DOHH2 (cell line): Measurements from ENCODE around the gene GALNT9.

Experiments
- H3F3A ChIP-seq: fragments of 200-600 bp; sonication (generic), shearing (Covaris generic); 2 replicates; pipeline ENCODE4 v1.6.0; 2016; ENCODE audit warnings: antibody characterized with exemption, mild to moderate bottlenecking; ENCODE audit not compliant: control insufficient read depth, insufficient read depth
- H3K27ac ChIP-seq: fragments of 200-600 bp; sonication (generic); 2 replicates; pipeline ENCODE4 v1.5.1; 2014; ENCODE audit warnings: low read depth, mild to moderate bottlenecking, low read length, moderate library complexity
- H3K27me3 ChIP-seq: fragments of 200-600 bp; sonication (generic); 2 replicates; pipeline ENCODE4 v1.6.1; 2014; ENCODE audit warnings: mild to moderate bottlenecking, low read length, mixed read lengths; ENCODE audit not compliant: control insufficient read depth
- H3K36me3 ChIP-seq: fragments of 200-600 bp; sonication (generic); 2 replicates; pipeline ENCODE4 v1.6.1; 2014; ENCODE audit warnings: mild to moderate bottlenecking, low read length, moderate library complexity, mixed read lengths; ENCODE audit not compliant: control insufficient read depth
- H3K4me1 ChIP-seq: fragments of 200-600 bp; sonication (generic); 2 replicates; pipeline ENCODE4 v1.6.1; 2014; ENCODE audit warnings: mild to moderate bottlenecking, low read length, mixed read lengths; ENCODE audit not compliant: control insufficient read depth
- H3K4me2 ChIP-seq: fragments of 200-600 bp; sonication (generic); 2 replicates; pipeline ENCODE4 v1.6.0; 2014; ENCODE audit warnings: mild to moderate bottlenecking, low read length, moderate library complexity
- H3K4me3 ChIP-seq: fragments of 200-600 bp; sonication (generic); 2 replicates; pipeline ENCODE4 v1.5.1; 2014; ENCODE audit warnings: mild to moderate bottlenecking, low read length, mixed read lengths
- H3K79me2 ChIP-seq: fragments of 200-600 bp; sonication (generic); 2 replicates; pipeline ENCODE4 v1.6.1; 2014; ENCODE audit warnings: mild to moderate bottlenecking, low read length, mixed read lengths; ENCODE audit not compliant: control insufficient read depth
- H3K9me2 ChIP-seq: fragments of 200-600 bp; sonication (generic); replicated peaks from 2 replicates; pipeline ENCODE4 v1.6.1; 2014; ENCODE audit warnings: mild to moderate bottlenecking, low read length, mixed read lengths; ENCODE audit not compliant: control insufficient read depth
- H3K9me3 ChIP-seq: fragments of 200-600 bp; sonication (generic); 2 replicates; pipeline ENCODE4 v1.6.1; 2014; ENCODE audit warnings: antibody characterized with exemption, low read length, mixed read lengths; ENCODE audit not compliant: control insufficient read depth, insufficient read depth
- H4K20me1 ChIP-seq: fragments of 200-600 bp; sonication (generic); 2 replicates; pipeline ENCODE4 v1.6.0; 2014; ENCODE audit warnings: low read depth, mild to moderate bottlenecking, antibody characterized with exemption, low read length, moderate library complexity; ENCODE audit not compliant: control insufficient read depth, insufficient read depth
- EZH2phosphoT487 ChIP-seq: fragments of 200-600 bp; sonication (generic); IDR thresholded peaks from 2 replicates; pipeline ENCODE4 v1.6.1; 2017; ENCODE audit warnings: borderline replicate concordance, mild to moderate bottlenecking, antibody characterized with exemption, low read length, moderate library complexity, mixed read lengths
- TF ChIP-seq, protein P1 (sequence below): fragments of 200-600 bp; sonication (generic); IDR thresholded peaks from one replicate; pipeline ENCODE4 v1.5.1; 2014; ENCODE audit warnings: antibody characterized with exemption, mild to moderate bottlenecking, low read depth, low read length; ENCODE audit not compliant: poor library complexity, severe bottlenecking

Gene GALNT9

DNA sequence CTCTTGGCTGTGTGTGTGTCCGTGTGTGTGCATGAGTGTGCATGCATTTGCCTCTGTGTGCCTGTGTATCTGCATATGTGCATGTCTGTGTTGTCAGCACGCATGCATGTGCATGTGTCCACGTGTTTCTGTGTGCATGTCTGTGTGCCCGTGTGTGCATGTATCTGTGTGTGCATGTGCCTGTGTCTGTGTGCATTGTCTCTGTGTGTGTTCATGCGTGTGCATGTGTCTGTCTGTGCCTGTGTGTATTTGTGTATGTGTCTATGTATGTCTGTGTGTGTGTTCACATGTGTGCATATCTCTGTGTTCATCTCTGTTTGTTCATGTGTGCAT is 1.1 kb upstream of the GALNT9 start:
- Histone ChIP-seq H3F3A (no peaks in the 10 kb centered on the region), H3K9me3 (peaks cover 22% of the 10 kb centered on the region; the same call in 1 of the 2 replicates), H3K4me3 (no peak overlapping the region), H3K4me1 (no peaks in the 10 kb centered on the region), H3K4me2 (no peak overlapping the region), H3K79me2 (no peaks in the 10 kb centered on the region), H3K27me3 (no peaks in the 10 kb centered on the region), H3K27ac (no peak overlapping the region), H3K9me2 (no peaks in the 10 kb centered on the region), H4K20me1 (no peaks in the 10 kb centered on the region), H3K36me3 (no peaks in the 10 kb centered on the region)
- no peak for TF ChIP-seq EZH2phosphoT487
- TF ChIP-seq, protein P1, sequence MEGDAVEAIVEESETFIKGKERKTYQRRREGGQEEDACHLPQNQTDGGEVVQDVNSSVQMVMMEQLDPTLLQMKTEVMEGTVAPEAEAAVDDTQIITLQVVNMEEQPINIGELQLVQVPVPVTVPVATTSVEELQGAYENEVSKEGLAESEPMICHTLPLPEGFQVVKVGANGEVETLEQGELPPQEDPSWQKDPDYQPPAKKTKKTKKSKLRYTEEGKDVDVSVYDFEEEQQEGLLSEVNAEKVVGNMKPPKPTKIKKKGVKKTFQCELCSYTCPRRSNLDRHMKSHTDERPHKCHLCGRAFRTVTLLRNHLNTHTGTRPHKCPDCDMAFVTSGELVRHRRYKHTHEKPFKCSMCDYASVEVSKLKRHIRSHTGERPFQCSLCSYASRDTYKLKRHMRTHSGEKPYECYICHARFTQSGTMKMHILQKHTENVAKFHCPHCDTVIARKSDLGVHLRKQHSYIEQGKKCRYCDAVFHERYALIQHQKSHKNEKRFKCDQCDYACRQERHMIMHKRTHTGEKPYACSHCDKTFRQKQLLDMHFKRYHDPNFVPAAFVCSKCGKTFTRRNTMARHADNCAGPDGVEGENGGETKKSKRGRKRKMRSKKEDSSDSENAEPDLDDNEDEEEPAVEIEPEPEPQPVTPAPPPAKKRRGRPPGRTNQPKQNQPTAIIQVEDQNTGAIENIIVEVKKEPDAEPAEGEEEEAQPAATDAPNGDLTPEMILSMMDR, result no peak

DNA sequence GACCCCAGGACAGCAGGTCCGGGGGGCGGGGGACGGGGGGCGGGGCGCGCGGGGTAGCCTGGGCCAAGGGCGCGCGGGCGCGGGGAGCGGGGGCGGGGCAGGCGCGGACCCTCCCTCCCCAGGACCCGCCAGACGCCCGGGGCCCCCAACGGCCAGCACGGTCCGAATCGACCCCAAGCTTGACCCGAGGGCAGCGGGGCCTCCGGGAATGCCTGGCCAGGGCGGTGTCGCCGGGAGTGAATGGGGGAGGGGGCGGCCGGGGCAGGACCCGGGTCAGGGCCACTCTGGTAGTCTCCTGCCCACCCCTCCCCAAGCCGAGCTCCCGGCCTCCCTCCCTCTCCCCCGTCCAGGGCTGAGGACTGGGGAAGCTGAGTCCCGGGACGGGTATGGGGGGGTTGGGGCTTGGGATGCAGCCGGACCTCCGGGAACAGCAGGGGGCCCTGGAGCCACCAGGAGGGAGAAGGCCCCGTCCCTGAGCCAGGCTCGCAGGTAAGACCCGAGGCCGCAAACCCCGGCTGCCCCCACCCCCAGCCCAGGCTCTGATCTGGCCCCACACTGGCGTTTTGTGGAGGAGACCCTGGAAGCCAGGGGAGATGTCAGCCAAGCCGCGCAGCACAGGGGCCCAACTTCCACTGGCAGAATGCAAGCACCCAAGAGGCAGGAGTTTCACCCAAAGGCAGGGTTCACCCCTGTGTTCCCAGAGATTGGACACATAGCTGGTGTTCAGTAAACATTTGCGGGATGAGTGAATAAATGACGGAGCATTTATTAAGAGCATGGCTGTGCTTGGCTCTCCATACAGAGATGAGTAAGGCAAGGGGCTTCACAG is 545 bp upstream of the GALNT9 start:
- H3K36me3 ChIP-seq, result no peaks in the 10 kb centered on the region
- no peaks in the 10 kb centered on the region for H3F3A ChIP-seq
- H3K27me3 ChIP-seq, result no peaks in the 10 kb centered on the region
- H4K20me1 ChIP-seq, result no peaks in the 10 kb centered on the region
- no peak overlapping the region for H3K27ac ChIP-seq
- no peaks in the 10 kb centered on the region for H3K9me2 ChIP-seq
- H3K79me2 ChIP-seq, result no peaks in the 10 kb centered on the region
- TF ChIP-seq, protein P1, result no peak
- no peak for TF ChIP-seq EZH2phosphoT487
- H3K4me1 ChIP-seq, result no peaks in the 10 kb centered on the region
- no peak overlapping the region for H3K4me2 ChIP-seq
- H3K4me3 ChIP-seq, result no peak overlapping the region
- H3K9me3 ChIP-seq, result peaks cover 17% of the 10 kb centered on the region; the same call in 1 of the 2 replicates

DNA sequence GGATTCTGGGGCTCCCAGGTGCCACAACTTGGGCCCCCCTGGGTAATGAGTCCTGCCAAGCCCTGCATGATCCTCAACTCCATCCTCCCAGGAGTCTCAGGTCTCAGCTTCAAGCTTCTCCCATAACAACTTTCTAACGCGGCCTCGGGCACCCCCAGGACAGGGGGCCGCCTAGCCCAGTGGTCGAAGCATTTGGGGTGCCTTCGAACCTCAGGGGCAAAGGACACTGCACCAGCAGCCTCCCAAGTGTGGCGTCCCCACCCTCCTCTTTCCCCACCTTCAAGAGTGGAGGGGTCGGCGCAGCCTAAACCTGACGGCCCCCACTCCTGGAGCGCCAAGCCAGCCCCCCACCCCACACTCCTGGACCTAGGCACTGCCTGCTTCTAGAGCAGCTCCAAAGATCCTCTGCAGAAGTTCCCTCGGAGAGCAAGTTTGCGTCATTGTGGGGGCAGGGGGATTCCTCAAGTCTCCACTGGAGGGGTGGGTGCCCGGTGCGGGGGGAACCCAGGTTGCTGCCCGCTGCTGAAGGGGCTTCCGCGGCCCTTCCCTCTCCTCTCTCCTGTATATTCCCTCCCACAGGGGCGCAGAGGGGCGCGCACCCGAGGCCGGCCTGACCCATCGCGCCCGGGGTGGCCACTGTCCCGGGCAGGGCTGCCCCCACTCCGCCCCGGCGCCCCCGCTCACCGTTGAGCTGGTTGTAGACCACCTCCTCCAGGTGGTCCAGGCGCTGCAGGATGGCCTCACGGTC is 933 bp downstream of the GALNT9 start:
- Histone ChIP-seq H3K9me3 (peaks cover 15% of the 10 kb centered on the region; the same call in 1 of the 2 replicates), H3K27me3 (no peaks in the 10 kb centered on the region), H3F3A (no peaks in the 10 kb centered on the region), H4K20me1 (no peaks in the 10 kb centered on the region), H3K4me3 (no peak overlapping the region), H3K4me1 (no peaks in the 10 kb centered on the region), H3K79me2 (no peaks in the 10 kb centered on the region), H3K27ac (no peak overlapping the region), H3K4me2 (no peak overlapping the region), H3K9me2 (no peaks in the 10 kb centered on the region), H3K36me3 (no peaks in the 10 kb centered on the region)
- TF ChIP-seq, protein P1, result no peak
- no peak for TF ChIP-seq EZH2phosphoT487
